Liver (tissue), 3 donors: ENCODE measurements around the gene ZNF276.

Experiments
- CTCF ChIP-seq: fragments of 150-350 bp; IDR thresholded peaks from 2 replicates; pipeline ENCODE4 v1.5.1; 2017; ENCODE audit warnings: improper control_type of control experiment, low read depth, low read length; ENCODE audit not compliant: missing input control
- EGR1 ChIP-seq, 2 donors: IDR thresholded peaks; 2 replicates each; pipeline ENCODE4 v1.6.1; 2016 to 2018; ENCODE audit warnings: antibody characterized with exemption in 2 of 2, low read depth in 2 of 2
- ZBTB33 ChIP-seq: IDR thresholded peaks from 2 replicates; pipeline ENCODE4 v1.6.1; 2016; ENCODE audit warnings: antibody characterized with exemption
- donor health status: healthy.
- donor health status: healthy.

GRCh38 chr16:89696670-89697128, 24.6 kb upstream of the ZNF276 start:
- TF ChIP-seq CTCF: no peak
- TF ChIP-seq EGR1 (IDR thresholded peaks at IDR 0.05; ENCODE audit: low read depth in 2 of 2): no peak
- no peak for TF ChIP-seq ZBTB33
